ENCODE results near the gene S100Z.

- no peak for TF ChIP-seq CTCF (IDR thresholded peaks at IDR 0.05; ENCODE audit: insufficient read depth, low read length)
- TF ChIP-seq POLR2AphosphoS5 (IDR thresholded peaks at IDR 0.05; ENCODE audit: low read depth): no peak
- TF ChIP-seq REST (IDR thresholded peaks at IDR 0.05; ENCODE audit: insufficient replicate concordance, low read depth): no peak
- TF ChIP-seq GABPA (IDR thresholded peaks at IDR 0.05; ENCODE audit: low read depth): no peak
Measured at GRCh38 chr5:76859591-76860247, 9.9 kb downstream of the S100Z start.

Data from HL-60 (cell line).